HEK293T (cell line): Measurements from ENCODE around the gene FGF10.

Experiments
- CTCF ChIA-PET: fragments of 350-600 bp; formaldehyde crosslinking; extraction: SDS; loops from one replicate; lab custom pipeline; 2021; ENCODE audit warnings: antibody characterized with exemption, inconsistent platforms; lab: Yijun Ruan, JAX
- POLR2A ChIA-PET: fragments of 350-600 bp; formaldehyde crosslinking; extraction: SDS; loops from one replicate; lab custom pipeline; 2020; ENCODE audit warnings: antibody characterized with exemption, inconsistent platforms; lab: Yijun Ruan, JAX
- DNase-seq: peaks from one replicate; pipeline ENCODE4 v3.0.0; 2012; ENCODE audit warnings: mixed read lengths; ENCODE audit errors: extremely low spot score
- ARNT ChIP-seq: fragments of 450-650 bp; IDR thresholded peaks from 2 replicates; pipeline ENCODE4 v1.6.1; 2017; ENCODE audit warnings: mild to moderate bottlenecking
- BHLHE40 ChIP-seq: fragments of 450-650 bp; IDR thresholded peaks from 2 replicates; pipeline ENCODE4 v1.6.1; 2016; ENCODE audit warnings: mild to moderate bottlenecking, moderate library complexity, borderline replicate concordance
- CTBP1 ChIP-seq: fragments of 450-650 bp; IDR thresholded peaks from 2 replicates; pipeline ENCODE4 v1.6.1; 2016; ENCODE audit warnings: borderline replicate concordance
- ELF4 ChIP-seq: fragments of 450-650 bp; IDR thresholded peaks from 2 replicates; pipeline ENCODE4 v1.6.1; 2017; ENCODE audit warnings: antibody characterized with exemption
- FOXA1 ChIP-seq: fragments of 450-650 bp; IDR thresholded peaks from 2 replicates; pipeline ENCODE4 v1.6.1; 2016; ENCODE audit warnings: mild to moderate bottlenecking
- FOXK2 ChIP-seq: fragments of 450-650 bp; IDR thresholded peaks from 2 replicates; pipeline ENCODE4 v1.6.1; 2016; ENCODE audit warnings: mild to moderate bottlenecking
- FOXM1 ChIP-seq: fragments of 450-650 bp; IDR thresholded peaks from 2 replicates; pipeline ENCODE4 v1.6.1; 2017; ENCODE audit warnings: mild to moderate bottlenecking, borderline replicate concordance
- HDGF ChIP-seq: fragments of 450-650 bp; IDR thresholded peaks from 2 replicates; pipeline ENCODE4 v1.6.1; 2017; ENCODE audit warnings: antibody characterized with exemption, borderline replicate concordance
- L3MBTL2 ChIP-seq: fragments of 450-650 bp; conservative IDR thresholded peaks from 2 replicates; pipeline ENCODE4 v1.6.1; 2016; ENCODE audit warnings: mild to moderate bottlenecking
- LEF1 ChIP-seq: fragments of 450-650 bp; IDR thresholded peaks from 2 replicates; pipeline ENCODE4 v1.6.1; 2017; ENCODE audit warnings: mild to moderate bottlenecking, borderline replicate concordance
- NFRKB ChIP-seq: fragments of 450-650 bp; IDR thresholded peaks from 2 replicates; pipeline ENCODE4 v1.6.1; 2016; ENCODE audit warnings: mild to moderate bottlenecking, moderate library complexity
- PKNOX1 ChIP-seq: fragments of 450-650 bp; IDR thresholded peaks from 2 replicates; pipeline ENCODE4 v1.6.1; 2016
- SP1 ChIP-seq: fragments of 450-650 bp; IDR thresholded peaks from 2 replicates; pipeline ENCODE4 v1.6.1; 2017
- SUZ12 ChIP-seq: fragments of 450-650 bp; IDR thresholded peaks from 2 replicates; pipeline ENCODE4 v1.6.1; 2016; ENCODE audit warnings: mild to moderate bottlenecking
- TARDBP ChIP-seq: fragments of 450-650 bp; IDR thresholded peaks from 2 replicates; pipeline ENCODE4 v1.6.1; 2016
- ZNF384 ChIP-seq: fragments of 450-650 bp; IDR thresholded peaks from 2 replicates; pipeline ENCODE4 v1.6.1; 2016

The FGF10 gene

GRCh38 chr5:44389090-44389822, at the start of gene FGF10:
FGF10 (minus strand) TSS chr5:44389420; CDS start chr5:44388682, 738 bp downstream.
- peak; percentile 11 for DNase-seq
- CTCF ChIA-PET: interaction anchor here (0.6 to 1.0 kb wide), 2 partner anchors 57 to 1967 kb away, joined by 3 to 4 read pairs; no protein-coding TSS in a partner anchor
- POLR2A ChIA-PET: no interaction called here
- TF ChIP-seq ARNT (no peak), LEF1 (no peak)

GRCh38 chr5:44426944-44427343, 37.7 kb upstream of the FGF10 start:
- no peak for TF ChIP-seq HDGF
- ChIA-PET CTCF (no interaction called here), POLR2A (no interaction called here)
- no peak for DNase-seq

- no peak for DNase-seq
- no peak for TF ChIP-seq FOXK2
- no peak for TF ChIP-seq SP1
- no peak for TF ChIP-seq LEF1
- no peak for TF ChIP-seq TARDBP
- no peak for TF ChIP-seq FOXM1
- TF ChIP-seq HDGF: no peak
- no peak for TF ChIP-seq FOXA1
- no peak for TF ChIP-seq L3MBTL2
- TF ChIP-seq ELF4: no peak
- TF ChIP-seq CTBP1: no peak
- no peak for TF ChIP-seq NFRKB
- no peak for TF ChIP-seq SUZ12
- no peak for TF ChIP-seq ZNF384
- TF ChIP-seq ARNT: no peak
- ChIA-PET POLR2A (no interaction called here), CTCF (no interaction called here)
Observed at GRCh38 chr5:44412286-44412685, 23.1 kb upstream of the FGF10 start.

- ChIA-PET POLR2A (no interaction called here), CTCF (no interaction called here)
- no peak for TF ChIP-seq SP1
- TF ChIP-seq ZNF384: no peak
- TF ChIP-seq TARDBP: no peak
- no peak for DNase-seq
Observed at GRCh38 chr5:44402084-44402483, 12.9 kb upstream of the FGF10 start.

- ChIA-PET CTCF (interaction anchor here (0.6 kb wide), 1 partner anchor 671 kb away, joined by 3 read pairs; no protein-coding TSS in a partner anchor), POLR2A (no interaction called here)
- no peak for DNase-seq
- TF ChIP-seq L3MBTL2: no peak
- TF ChIP-seq ZNF384: no peak
- TF ChIP-seq FOXA1: no peak
- TF ChIP-seq SP1: no peak
Observed at GRCh38 chr5:44401611-44402010, 12.4 kb upstream of the FGF10 start.

GRCh38 chr5:44398382-44398781, 9.2 kb upstream of the FGF10 start:
- CTCF ChIA-PET: no interaction called here
- DNase-seq: no peak
- TF ChIP-seq ZNF384 (no peak), NFRKB (no peak), BHLHE40 (no peak), FOXK2 (no peak), ARNT (no peak), PKNOX1 (no peak), L3MBTL2 (no peak), LEF1 (no peak), ELF4 (no peak), TARDBP (no peak), FOXA1 (no peak), SP1 (no peak), SUZ12 (no peak), HDGF (no peak), CTBP1 (no peak), FOXM1 (no peak)
- POLR2A ChIA-PET: no interaction called here

- CTCF ChIA-PET: interaction anchor here (0.6 kb wide), 1 partner anchor 25 kb away, joined by 3 read pairs; no protein-coding TSS in a partner anchor
- POLR2A ChIA-PET: no interaction called here
- DNase-seq: no peak
- TF ChIP-seq FOXK2 (no peak), BHLHE40 (no peak), CTBP1 (no peak), ARNT (no peak), TARDBP (no peak), FOXA1 (no peak), ELF4 (no peak), HDGF (no peak), LEF1 (no peak), SP1 (no peak)
Observed at GRCh38 chr5:44396312-44396711, 7.1 kb upstream of the FGF10 start.

- TF ChIP-seq FOXK2 (no peak), L3MBTL2 (no peak), SP1 (no peak), HDGF (no peak), ELF4 (no peak), FOXA1 (no peak), ZNF384 (no peak), BHLHE40 (no peak), ARNT (no peak), NFRKB (no peak), PKNOX1 (no peak), LEF1 (no peak), CTBP1 (no peak)
- DNase-seq: no peak
- CTCF ChIA-PET: no interaction called here
- POLR2A ChIA-PET: no interaction called here
Observed at GRCh38 chr5:44390351-44390750, 1.1 kb upstream of the FGF10 start.
